T-helper 17 cell (primary cell): ENCODE data around the gene DNAJC10. TPM values are rescaled to one million over a fixed set of nuclear protein-coding genes. Genes with fewer than 3 reads are reported as not detected.
"Not testable (repeated sequence)": the region's sequence is repeated elsewhere in the genome, so short reads cannot be mapped to it uniquely, and the experiment has no call there.

Source experiments
- ATAC-seq: fragments of 150-1000 bp; cut with Tn5 transposase; 2 replicates; pipeline ENCODE4 v1.10.0; 2021; ENCODE audit warnings: mild to moderate bottlenecking, moderate library complexity
- DNase-seq, 3 donors: peaks; one replicate each; pipeline versions ENCODE4 v3.0.0 to v3.0.0-alpha.2; 2020 to 2021
- H3K9me3 ChIP-seq: one replicate; pipeline ENCODE4 v1.7.0; 2013; ENCODE audit warnings: low read length, mild to moderate bottlenecking; ENCODE audit not compliant: control insufficient read depth, poor library complexity, severe bottlenecking
- H3K27ac Mint-ChIP-seq: one replicate; pipeline ENCODE4 v1.8.0; 2022; ENCODE audit warnings: mild to moderate bottlenecking, moderate library complexity, mixed read lengths
- H3K27me3 Mint-ChIP-seq: one replicate; pipeline ENCODE4 v1.8.0; 2022; ENCODE audit warnings: mixed read lengths
- H3K36me3 Mint-ChIP-seq: one replicate; pipeline ENCODE4 v1.8.0; 2022; ENCODE audit warnings: low read depth, mixed read lengths
- H3K4me1 Mint-ChIP-seq: one replicate; pipeline ENCODE4 v1.8.0; 2022; ENCODE audit warnings: mild to moderate bottlenecking, mixed read lengths
- H3K4me3 Mint-ChIP-seq: one replicate; pipeline ENCODE4 v1.8.0; 2022; ENCODE audit warnings: mild to moderate bottlenecking, moderate library complexity, mixed read lengths
- total RNA-seq, 4 donors: library from RNA in 2 of 4; stranded (reverse) in 2 of 4; gene quantifications; one replicate each; pipeline ENCODE4 v1.2.3 and lab custom pipeline; 2022 to 2026

Gene DNAJC10
- total RNA-seq, 2 donors from 2014 or later: 52.4 to 55.1 TPM

DNA sequence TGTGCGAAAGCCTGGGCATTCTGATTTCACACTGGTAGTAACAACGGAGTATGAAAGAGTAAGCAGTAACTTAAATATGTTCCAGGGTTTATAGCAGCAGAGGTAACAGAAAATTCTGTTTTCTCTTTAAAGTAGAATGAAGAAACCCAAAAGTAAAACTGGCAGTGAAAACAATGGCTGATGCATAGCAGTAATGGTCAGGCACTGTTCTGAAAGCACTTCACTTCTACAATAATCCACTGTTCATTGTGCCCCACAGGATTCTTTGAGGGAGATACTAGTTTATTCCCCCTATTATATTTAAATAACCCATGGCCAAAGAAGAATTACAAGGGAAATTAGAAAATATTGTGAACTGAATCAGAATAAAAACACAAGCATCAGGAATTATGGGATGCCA, 9.3 kb upstream of the DNAJC10 start:
- Mint-ChIP-seq H3K4me3 (no peak overlapping the region), H3K36me3 (no peaks in the 10 kb centered on the region), H3K27ac (no peak overlapping the region), H3K4me1 (no peaks in the 10 kb centered on the region), H3K27me3 (peaks cover 42% of the 10 kb centered on the region)
- ATAC-seq (no peak), DNase-seq (no peak)
- H3K9me3 ChIP-seq: no peaks in the 10 kb centered on the region

- Mint-ChIP-seq H3K4me3 (no peak overlapping the region), H3K27me3 (peaks cover 18% of the 10 kb centered on the region), H3K4me1 (peaks cover 6% of the 10 kb centered on the region), H3K27ac (no peak overlapping the region), H3K36me3 (peaks cover 3% of the 10 kb centered on the region)
- ATAC-seq: no peak
- H3K9me3 ChIP-seq: no peaks in the 10 kb centered on the region
- DNase-seq: no peak
These were observed 2.5 kb upstream of the DNAJC10 start for GRCh38 chr2:182713601-182714000.

- no peak overlapping the region for H3K27ac Mint-ChIP-seq
- peak; percentile 22 for ATAC-seq
- no peaks in the 10 kb centered on the region for H3K9me3 ChIP-seq
- H3K36me3 Mint-ChIP-seq: peaks cover 3% of the 10 kb centered on the region
- no peak overlapping the region for H3K4me3 Mint-ChIP-seq
- H3K27me3 Mint-ChIP-seq: peaks cover 13% of the 10 kb centered on the region
- peaks cover 6% of the 10 kb centered on the region for H3K4me1 Mint-ChIP-seq
- no peak for DNase-seq
These were observed 751 bp upstream of the DNAJC10 start for GRCh38 chr2:182715121-182715891.

DNA sequence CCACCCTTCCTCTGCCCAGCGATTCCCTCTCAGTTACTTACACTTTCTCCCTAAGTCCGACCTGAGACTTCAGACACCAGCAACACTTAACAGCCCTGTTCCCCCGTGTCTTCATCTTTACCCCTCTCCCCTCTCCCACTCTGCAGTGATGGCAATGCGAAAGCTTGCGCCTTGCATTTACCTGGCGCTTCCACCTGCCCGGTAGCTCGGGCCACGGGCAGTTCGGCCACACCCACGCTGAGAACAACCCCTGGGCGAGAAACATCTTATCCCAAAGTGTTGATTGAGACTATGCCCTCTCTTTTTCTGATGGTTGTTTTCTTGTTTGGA, 558 bp downstream of the DNAJC10 start:
- no peak overlapping the region for H3K27ac Mint-ChIP-seq
- ATAC-seq: no peak
- peaks cover 3% of the 10 kb centered on the region for H3K36me3 Mint-ChIP-seq
- H3K27me3 Mint-ChIP-seq: peaks cover 4% of the 10 kb centered on the region
- DNase-seq: peak in 1 of 3 donors; percentile 4
- H3K9me3 ChIP-seq: no peaks in the 10 kb centered on the region
- peaks cover 6% of the 10 kb centered on the region for H3K4me1 Mint-ChIP-seq
- no peak overlapping the region for H3K4me3 Mint-ChIP-seq

DNA sequence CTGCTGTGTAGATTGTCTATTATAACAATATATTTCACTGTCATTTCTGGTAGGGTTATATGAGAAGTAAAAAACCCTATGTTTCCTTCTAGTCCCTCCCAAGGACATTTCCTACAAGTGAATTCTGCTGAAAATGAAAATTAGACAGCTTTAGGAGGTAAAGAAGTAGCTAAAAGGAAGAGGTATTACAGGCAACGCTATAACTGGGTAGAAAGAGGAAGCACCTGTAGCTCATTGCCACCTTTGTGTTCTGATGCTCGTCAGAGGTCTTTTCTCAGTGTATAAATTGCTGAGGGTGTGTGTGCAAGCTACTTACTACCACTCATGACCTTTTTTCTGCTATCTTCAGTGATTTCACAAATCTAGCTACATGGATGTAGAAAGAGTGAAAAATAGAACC, 1.4 kb downstream of the DNAJC10 start:
- H3K27me3 Mint-ChIP-seq: peaks cover 4% of the 10 kb centered on the region
- peaks cover 6% of the 10 kb centered on the region for H3K4me1 Mint-ChIP-seq
- no peaks in the 10 kb centered on the region for H3K9me3 ChIP-seq
- peaks cover 3% of the 10 kb centered on the region for H3K36me3 Mint-ChIP-seq
- DNase-seq (no peak), ATAC-seq (no peak)
- H3K4me3 Mint-ChIP-seq: no peak overlapping the region
- H3K27ac Mint-ChIP-seq: no peak overlapping the region

- peaks cover 3% of the 10 kb centered on the region for H3K36me3 Mint-ChIP-seq
- no peaks in the 10 kb centered on the region for H3K9me3 ChIP-seq
- no peak overlapping the region for H3K27ac Mint-ChIP-seq
- H3K4me3 Mint-ChIP-seq: no peak overlapping the region
- DNase-seq (no peak), ATAC-seq (no peak)
- peaks cover 6% of the 10 kb centered on the region for H3K4me1 Mint-ChIP-seq
- H3K27me3 Mint-ChIP-seq: peaks cover 3% of the 10 kb centered on the region
These were observed 1.8 kb downstream of the DNAJC10 start for GRCh38 chr2:182717816-182718215.

DNA sequence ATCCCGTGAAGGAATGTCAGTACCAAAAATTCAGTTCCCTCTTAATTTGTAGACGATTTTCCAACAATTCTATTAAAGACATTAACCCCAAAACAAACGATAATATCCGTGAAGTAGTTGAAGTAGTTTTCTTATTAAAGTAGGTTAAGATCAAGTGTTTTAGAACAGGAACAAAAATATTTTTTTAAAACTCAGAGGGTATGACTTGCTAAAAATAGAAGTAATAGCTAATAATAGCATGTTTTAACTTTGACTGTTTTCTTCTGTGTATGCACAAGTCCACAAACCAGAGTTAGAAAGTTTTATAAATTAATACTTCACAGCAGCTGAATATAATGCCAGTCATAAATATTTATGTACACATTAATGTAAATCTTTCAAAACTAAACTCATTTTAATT, 2.4 kb downstream of the DNAJC10 start:
- Mint-ChIP-seq H3K4me1 (peaks cover 4% of the 10 kb centered on the region), H3K27me3 (no peaks in the 10 kb centered on the region)
- DNase-seq: no peak

GRCh38 chr2:182719116-182719515, 3.1 kb downstream of the DNAJC10 start:
- not testable (repeated sequence) for ATAC-seq, H3K27me3 Mint-ChIP-seq, H3K9me3 ChIP-seq, H3K36me3 Mint-ChIP-seq, H3K4me3 Mint-ChIP-seq, H3K4me1 Mint-ChIP-seq, H3K27ac Mint-ChIP-seq, DNase-seq

More for the DNA sequence above, 2.4 kb downstream of the DNAJC10 start:
- Mint-ChIP-seq H3K4me3 (no peak overlapping the region), H3K27ac (no peak overlapping the region), H3K36me3 (no peaks in the 10 kb centered on the region)
- H3K9me3 ChIP-seq: no peaks in the 10 kb centered on the region
- ATAC-seq: no peak

- Mint-ChIP-seq H3K4me1 (peaks cover 4% of the 10 kb centered on the region), H3K27ac (no peak overlapping the region), H3K27me3 (no peaks in the 10 kb centered on the region), H3K4me3 (no peak overlapping the region), H3K36me3 (peaks cover 5% of the 10 kb centered on the region)
- no peaks in the 10 kb centered on the region for H3K9me3 ChIP-seq
- no peak for ATAC-seq
- DNase-seq: no peak
These were observed 8.6 kb downstream of the DNAJC10 start for GRCh38 chr2:182724656-182725055.

DNA sequence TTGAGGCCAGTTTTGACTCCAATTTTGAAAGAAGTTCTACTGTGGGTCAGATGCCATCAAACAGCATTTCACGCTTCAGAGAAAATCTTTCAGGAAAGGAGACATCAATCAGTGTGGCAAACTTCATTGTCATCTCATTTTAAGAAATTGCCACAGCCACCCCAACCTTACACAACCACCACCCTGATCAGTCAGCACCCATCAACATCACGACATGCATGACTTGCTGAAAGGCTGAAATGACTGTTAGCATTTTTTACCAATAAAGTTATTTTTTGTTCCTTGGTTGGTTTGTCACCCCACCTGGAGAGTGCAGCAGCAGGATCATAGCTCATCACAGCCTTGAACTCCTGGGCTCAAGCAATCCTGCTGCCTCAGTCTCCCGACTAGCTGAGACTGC, 10.4 kb downstream of the DNAJC10 start:
- no peaks in the 10 kb centered on the region for H3K9me3 ChIP-seq
- Mint-ChIP-seq H3K27me3 (no peaks in the 10 kb centered on the region), H3K4me3 (no peak overlapping the region), H3K27ac (no peak overlapping the region), H3K36me3 (peaks cover 8% of the 10 kb centered on the region), H3K4me1 (peaks cover 4% of the 10 kb centered on the region)
- DNase-seq (no peak), ATAC-seq (no peak)

DNA sequence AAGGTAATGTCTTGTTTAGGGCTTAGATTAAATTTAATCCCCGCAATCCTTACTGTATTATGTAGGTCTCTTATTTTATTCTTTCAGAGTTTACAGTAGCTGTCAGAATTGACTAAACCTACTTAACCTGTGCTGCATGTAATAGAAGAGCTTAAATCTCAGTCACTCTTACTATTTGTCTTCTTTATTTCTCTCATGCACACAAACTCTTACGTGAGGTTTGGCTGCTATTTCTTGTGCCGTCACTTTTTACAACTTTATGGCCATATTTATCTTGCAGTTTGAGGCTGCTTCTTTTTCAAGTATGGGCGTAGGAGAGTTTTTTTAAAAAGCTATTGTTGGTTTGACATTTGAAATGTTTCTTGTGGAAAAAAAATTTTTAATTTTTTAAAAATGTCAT, 12.0 kb downstream of the DNAJC10 start:
- no peak for ATAC-seq
- no peaks in the 10 kb centered on the region for H3K27me3 Mint-ChIP-seq
- H3K27ac Mint-ChIP-seq: no peak overlapping the region
- no peaks in the 10 kb centered on the region for H3K9me3 ChIP-seq
- peaks cover 12% of the 10 kb centered on the region for H3K36me3 Mint-ChIP-seq
- no peak for DNase-seq
- no peak overlapping the region for H3K4me3 Mint-ChIP-seq
- peaks cover 6% of the 10 kb centered on the region for H3K4me1 Mint-ChIP-seq

DNA sequence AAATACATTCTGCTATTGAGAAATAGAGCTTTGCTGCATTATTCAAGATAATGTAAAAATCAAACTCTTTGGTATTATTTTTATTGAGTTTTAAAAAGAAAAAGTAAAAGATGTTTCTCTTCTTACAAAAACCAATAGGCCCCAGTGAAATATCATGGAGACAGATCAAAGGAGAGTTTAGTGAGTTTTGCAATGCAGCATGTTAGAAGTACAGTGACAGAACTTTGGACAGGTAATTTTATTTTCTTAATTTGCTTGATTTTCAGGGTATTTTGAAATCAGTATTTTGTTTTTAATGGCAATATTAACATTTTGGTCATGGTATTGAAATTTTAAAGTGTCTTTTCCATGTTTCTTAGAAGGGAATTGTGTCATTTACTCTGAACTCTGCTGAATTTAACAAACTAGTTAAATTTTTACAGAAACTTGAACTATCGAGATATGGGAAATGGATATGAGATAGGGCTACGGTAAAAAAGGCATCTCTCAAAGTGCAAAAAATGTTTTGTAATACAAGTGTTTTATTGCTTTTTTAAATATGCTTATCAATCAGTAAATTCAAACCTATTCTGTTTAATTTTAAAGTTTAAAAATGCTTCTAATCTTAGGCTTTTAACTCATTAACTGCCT, 13.8 kb downstream of the DNAJC10 start:
- Mint-ChIP-seq H3K36me3 (peaks cover 12% of the 10 kb centered on the region), H3K27me3 (no peaks in the 10 kb centered on the region), H3K4me3 (no peak overlapping the region), H3K27ac (no peak overlapping the region), H3K4me1 (peaks cover 6% of the 10 kb centered on the region)
- ATAC-seq: no peak
- no peak for DNase-seq
- H3K9me3 ChIP-seq: no peaks in the 10 kb centered on the region

- no peak for DNase-seq
- no peaks in the 10 kb centered on the region for H3K9me3 ChIP-seq
- peaks cover 11% of the 10 kb centered on the region for H3K36me3 Mint-ChIP-seq
- no peaks in the 10 kb centered on the region for H3K27me3 Mint-ChIP-seq
- ATAC-seq: no peak
- no peak overlapping the region for H3K27ac Mint-ChIP-seq
- H3K4me1 Mint-ChIP-seq: peaks cover 6% of the 10 kb centered on the region
- H3K4me3 Mint-ChIP-seq: no peak overlapping the region
These were observed 14.4 kb downstream of the DNAJC10 start for GRCh38 chr2:182730486-182730885.

DNA sequence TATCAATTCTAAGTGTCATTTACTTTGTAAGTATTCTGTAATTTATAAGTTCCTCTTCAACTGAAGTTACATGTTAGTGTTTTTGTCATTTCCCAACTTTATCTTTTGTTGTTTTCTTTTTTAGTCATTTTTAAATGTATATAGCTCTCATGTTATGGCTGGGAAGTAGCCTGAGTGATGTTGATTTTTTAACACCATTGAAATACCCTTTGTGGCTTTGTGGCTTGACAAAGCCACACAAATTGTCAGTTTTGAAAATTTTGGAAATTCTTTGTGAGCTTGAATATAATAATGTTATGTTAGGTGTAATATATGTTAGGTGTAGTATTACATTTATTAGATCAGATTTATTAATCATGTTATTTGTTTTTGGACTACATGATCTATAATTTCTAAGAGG, 16.7 kb downstream of the DNAJC10 start:
- no peak overlapping the region for H3K4me3 Mint-ChIP-seq
- peaks cover 3% of the 10 kb centered on the region for H3K4me1 Mint-ChIP-seq

More for the DNA sequence above, 16.7 kb downstream of the DNAJC10 start:
- peaks cover 15% of the 10 kb centered on the region for H3K36me3 Mint-ChIP-seq
- ATAC-seq: no peak
- no peaks in the 10 kb centered on the region for H3K27me3 Mint-ChIP-seq
- no peak overlapping the region for H3K27ac Mint-ChIP-seq
- no peak for DNase-seq
- no peaks in the 10 kb centered on the region for H3K9me3 ChIP-seq
